ENCODE measurements around the gene TRPC4.

DNA sequence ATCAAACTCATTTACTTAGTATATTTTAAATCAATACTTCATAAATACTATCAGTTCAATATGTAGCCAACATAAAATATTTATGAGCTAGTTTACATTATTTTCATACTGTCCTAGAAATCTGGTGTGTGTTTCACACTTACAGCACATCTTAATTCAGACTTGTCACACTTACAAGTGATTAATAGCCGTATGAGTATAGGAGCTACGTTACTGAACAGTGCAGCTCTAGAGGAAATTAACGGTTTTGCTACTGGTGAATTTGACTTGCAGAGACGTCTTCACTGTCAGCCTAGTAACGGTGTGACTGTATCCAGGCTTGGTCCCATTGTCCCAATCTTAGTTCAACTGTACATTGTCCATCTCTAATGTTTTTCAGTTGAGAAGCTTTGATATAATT, 237.3 kb downstream of the TRPC4 start:
- TF ChIP-seq CEBPB (IDR thresholded peaks at IDR 0.05): no peak
- TF ChIP-seq TAF1 (IDR thresholded peaks at IDR 0.05; ENCODE audit: low read depth): no peak
- TF ChIP-seq, protein P1, sequence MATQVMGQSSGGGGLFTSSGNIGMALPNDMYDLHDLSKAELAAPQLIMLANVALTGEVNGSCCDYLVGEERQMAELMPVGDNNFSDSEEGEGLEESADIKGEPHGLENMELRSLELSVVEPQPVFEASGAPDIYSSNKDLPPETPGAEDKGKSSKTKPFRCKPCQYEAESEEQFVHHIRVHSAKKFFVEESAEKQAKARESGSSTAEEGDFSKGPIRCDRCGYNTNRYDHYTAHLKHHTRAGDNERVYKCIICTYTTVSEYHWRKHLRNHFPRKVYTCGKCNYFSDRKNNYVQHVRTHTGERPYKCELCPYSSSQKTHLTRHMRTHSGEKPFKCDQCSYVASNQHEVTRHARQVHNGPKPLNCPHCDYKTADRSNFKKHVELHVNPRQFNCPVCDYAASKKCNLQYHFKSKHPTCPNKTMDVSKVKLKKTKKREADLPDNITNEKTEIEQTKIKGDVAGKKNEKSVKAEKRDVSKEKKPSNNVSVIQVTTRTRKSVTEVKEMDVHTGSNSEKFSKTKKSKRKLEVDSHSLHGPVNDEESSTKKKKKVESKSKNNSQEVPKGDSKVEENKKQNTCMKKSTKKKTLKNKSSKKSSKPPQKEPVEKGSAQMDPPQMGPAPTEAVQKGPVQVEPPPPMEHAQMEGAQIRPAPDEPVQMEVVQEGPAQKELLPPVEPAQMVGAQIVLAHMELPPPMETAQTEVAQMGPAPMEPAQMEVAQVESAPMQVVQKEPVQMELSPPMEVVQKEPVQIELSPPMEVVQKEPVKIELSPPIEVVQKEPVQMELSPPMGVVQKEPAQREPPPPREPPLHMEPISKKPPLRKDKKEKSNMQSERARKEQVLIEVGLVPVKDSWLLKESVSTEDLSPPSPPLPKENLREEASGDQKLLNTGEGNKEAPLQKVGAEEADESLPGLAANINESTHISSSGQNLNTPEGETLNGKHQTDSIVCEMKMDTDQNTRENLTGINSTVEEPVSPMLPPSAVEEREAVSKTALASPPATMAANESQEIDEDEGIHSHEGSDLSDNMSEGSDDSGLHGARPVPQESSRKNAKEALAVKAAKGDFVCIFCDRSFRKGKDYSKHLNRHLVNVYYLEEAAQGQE (IDR thresholded peaks at IDR 0.05; ENCODE audit: low read depth): no peak
- TF ChIP-seq, protein P2, sequence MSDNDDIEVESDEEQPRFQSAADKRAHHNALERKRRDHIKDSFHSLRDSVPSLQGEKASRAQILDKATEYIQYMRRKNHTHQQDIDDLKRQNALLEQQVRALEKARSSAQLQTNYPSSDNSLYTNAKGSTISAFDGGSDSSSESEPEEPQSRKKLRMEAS (IDR thresholded peaks at IDR 0.05): no peak
- TF ChIP-seq RAD21 (IDR thresholded peaks at IDR 0.05; ENCODE audit: low read depth): no peak
- no peak for TF ChIP-seq EP300 (IDR thresholded peaks at IDR 0.05; ENCODE audit: borderline replicate concordance)
- TF ChIP-seq FOXM1 (IDR thresholded peaks at IDR 0.05; ENCODE audit: borderline replicate concordance, low read depth): no peak
- TF ChIP-seq YY1 (IDR thresholded peaks at IDR 0.05; ENCODE audit: low read depth): no peak
- TF ChIP-seq TCF12 (IDR thresholded peaks at IDR 0.05; ENCODE audit: low read depth): no peak
- TF ChIP-seq, protein P3, sequence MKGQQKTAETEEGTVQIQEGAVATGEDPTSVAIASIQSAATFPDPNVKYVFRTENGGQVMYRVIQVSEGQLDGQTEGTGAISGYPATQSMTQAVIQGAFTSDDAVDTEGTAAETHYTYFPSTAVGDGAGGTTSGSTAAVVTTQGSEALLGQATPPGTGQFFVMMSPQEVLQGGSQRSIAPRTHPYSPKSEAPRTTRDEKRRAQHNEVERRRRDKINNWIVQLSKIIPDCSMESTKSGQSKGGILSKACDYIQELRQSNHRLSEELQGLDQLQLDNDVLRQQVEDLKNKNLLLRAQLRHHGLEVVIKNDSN (IDR thresholded peaks at IDR 0.05): no peak
- no peak for TF ChIP-seq ZBTB7A (IDR thresholded peaks at IDR 0.05; ENCODE audit: low read depth)
- no peak for TF ChIP-seq EGR1 (IDR thresholded peaks at IDR 0.05)
- TF ChIP-seq CREB1 (IDR thresholded peaks at IDR 0.05; ENCODE audit: low read depth): no peak
- TF ChIP-seq NFIC (IDR thresholded peaks at IDR 0.05): no peak
